ENCODE measurements around the gene AEBP1. TPM values are rescaled to one million over a fixed set of nuclear protein-coding genes. Genes with fewer than 3 reads are reported as not detected.

The AEBP1 gene
- total RNA-seq, 4 donors from 2014 or later: 71.0 to 234 (median 156) TPM

DNA sequence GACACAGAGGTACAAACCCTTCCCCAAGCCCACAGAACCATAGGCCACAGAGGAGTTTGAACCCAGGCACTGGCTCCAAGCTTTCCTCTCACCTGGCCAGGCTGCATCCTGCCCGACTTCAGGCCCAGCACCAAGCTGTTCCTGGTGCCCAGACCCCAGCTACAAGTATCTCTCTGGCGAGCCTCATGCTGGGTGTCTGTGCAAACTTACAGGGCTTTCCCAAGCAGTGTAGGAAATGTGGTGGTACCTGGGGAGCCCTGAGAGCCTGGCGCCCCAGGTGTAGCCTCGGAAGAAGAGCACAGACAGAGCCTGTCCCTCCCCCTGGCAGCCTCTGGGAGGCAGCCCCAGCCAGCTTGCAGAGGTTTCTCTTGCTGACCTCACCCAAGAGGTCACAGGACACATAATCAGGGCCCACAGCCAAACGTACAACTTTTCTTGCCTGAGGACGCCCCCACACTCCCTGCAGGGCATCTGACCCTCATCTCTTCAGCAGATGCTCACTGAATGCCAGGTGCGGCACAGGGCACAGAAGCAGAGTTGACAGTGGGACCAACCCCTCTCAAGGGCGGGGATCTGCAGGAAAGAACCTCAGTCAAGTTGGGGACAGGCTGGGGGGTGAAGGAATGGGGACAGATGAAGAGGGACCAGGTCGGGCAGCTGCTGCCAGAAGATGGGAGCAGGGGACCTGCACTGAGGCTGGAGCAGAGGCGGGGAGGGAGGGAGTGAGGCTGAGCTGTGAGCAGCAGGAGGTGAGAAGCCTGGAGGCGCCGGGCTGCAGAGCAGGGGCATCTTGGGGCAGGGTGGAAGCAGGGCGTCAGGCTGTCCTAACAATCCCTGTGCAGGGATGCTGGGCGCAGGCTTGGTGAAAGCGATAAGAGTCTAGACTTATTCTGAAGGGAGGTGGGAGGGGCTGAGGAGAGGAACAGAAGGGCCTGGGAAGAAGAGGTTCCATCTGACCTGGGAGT, 53.3 kb downstream of the AEBP1 start:
- Histone ChIP-seq H3K36me3 (no peaks in the 10 kb centered on the region), H3K4me1 (no peaks in the 10 kb centered on the region), H3K27me3 (no peaks in the 10 kb centered on the region), H3K27ac (replicated peaks in 1 of 4) (no peak overlapping the region), H3K9me3 (no peaks in the 10 kb centered on the region), H3K4me3 (no peak overlapping the region)
- no peak for DNase-seq (ENCODE audit: extremely low spot score)
- 94% methylated on average over 11 of the region's 15 CpGs for WGBS
- TF ChIP-seq, protein P1, sequence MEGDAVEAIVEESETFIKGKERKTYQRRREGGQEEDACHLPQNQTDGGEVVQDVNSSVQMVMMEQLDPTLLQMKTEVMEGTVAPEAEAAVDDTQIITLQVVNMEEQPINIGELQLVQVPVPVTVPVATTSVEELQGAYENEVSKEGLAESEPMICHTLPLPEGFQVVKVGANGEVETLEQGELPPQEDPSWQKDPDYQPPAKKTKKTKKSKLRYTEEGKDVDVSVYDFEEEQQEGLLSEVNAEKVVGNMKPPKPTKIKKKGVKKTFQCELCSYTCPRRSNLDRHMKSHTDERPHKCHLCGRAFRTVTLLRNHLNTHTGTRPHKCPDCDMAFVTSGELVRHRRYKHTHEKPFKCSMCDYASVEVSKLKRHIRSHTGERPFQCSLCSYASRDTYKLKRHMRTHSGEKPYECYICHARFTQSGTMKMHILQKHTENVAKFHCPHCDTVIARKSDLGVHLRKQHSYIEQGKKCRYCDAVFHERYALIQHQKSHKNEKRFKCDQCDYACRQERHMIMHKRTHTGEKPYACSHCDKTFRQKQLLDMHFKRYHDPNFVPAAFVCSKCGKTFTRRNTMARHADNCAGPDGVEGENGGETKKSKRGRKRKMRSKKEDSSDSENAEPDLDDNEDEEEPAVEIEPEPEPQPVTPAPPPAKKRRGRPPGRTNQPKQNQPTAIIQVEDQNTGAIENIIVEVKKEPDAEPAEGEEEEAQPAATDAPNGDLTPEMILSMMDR (IDR thresholded peaks at IDR 0.05): no peak
- TF ChIP-seq POLR2A (IDR thresholded peaks at IDR 0.05; ENCODE audit: low read depth) (no peak), POLR2AphosphoS5 (IDR thresholded peaks at IDR 0.05) (no peak), EP300 (IDR thresholded peaks at IDR 0.05) (no peak)
- intact Hi-C loops (cut with DNase I): no loop called here

DNA sequence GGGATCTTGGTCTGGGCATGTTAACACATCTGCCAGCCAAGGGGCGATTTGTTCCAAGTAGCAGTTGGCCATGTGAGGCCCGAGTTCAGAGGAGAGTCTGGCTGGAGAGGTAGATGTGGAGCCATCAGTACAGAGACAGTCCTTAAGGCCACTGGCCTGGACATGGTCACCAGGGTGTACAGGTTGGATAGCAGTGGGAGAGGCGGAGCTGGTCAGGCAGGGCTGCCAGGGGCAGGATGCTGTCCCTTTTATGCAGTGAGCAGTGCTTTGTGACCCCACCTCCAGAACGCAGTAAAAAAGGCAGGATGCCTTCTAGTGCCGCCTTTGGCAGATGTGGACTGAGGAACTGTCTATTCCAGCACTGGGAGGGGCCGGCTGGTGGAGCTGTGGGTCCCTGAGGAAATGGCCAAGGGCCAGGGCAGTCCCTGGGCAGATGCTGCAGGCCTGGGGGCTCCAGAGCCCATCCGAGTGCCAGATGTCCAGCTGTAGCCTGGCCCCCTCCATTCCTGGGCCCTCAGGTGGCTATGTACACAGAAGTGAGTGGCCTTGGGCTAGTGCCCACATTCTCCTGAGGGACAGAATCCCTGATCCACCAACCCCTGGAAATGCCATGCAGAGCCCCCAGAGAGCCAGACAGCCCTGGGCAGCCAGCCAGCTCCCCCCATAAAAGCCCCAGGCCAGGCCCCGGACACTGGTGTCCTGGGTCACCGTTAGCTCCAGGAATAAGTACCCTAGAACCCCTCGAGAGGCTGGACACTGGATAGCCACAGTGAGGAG, 54.1 kb downstream of the AEBP1 start:
- DNase-seq (ENCODE audit: extremely low spot score): no peak
- Histone ChIP-seq H3K27ac (replicated peaks in 1 of 4) (no peak overlapping the region), H3K4me1 (no peaks in the 10 kb centered on the region), H3K36me3 (no peaks in the 10 kb centered on the region), H3K27me3 (no peaks in the 10 kb centered on the region), H3K4me3 (no peak overlapping the region), H3K9me3 (no peaks in the 10 kb centered on the region)
- TF ChIP-seq, protein P1 (IDR thresholded peaks at IDR 0.05): no peak
- TF ChIP-seq POLR2AphosphoS5 (IDR thresholded peaks at IDR 0.05) (no peak), EP300 (IDR thresholded peaks at IDR 0.05) (no peak), POLR2A (IDR thresholded peaks at IDR 0.05; ENCODE audit: low read depth) (no peak)
- 74% methylated on average over 5 of the region's 10 CpGs for WGBS
- intact Hi-C loops (cut with DNase I): no loop called here

DNA sequence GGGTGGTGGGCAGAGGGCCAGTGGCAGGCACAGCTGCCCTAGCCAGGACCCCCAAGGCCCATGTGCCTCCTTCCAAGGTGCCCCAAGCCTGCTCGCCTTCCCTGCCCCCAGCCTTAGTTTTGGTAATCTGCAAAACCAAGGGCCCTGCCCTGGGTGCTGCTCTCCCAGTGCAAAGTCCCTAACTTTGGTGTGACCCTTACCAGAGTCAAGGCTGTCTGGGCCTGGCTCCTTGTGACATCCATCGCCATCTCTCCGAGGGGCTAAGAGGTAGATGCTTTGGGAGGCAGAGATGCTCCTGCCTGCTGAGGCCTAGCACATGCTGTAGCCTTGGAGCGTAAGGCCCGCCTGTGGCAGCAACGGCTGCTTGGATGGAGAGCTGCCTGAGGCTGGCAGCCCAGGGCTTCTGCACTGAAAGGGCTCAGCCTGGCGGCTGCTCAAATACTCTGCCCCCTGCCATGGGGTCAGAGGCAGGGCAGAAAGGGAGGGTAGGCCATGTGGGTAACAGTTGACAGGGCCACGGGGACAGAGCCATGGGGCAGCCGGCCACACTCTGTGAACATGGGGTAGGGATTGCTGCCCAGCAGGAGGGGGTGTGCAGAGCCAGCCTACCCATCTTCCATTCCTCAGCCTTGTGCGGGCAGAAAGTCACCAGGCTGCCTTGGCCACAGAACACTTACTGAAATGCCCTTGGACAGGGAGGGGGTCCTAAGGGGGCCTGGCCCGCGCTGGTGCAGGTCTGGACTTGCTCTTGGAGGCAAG, 54.9 kb downstream of the AEBP1 start:
- Histone ChIP-seq H3K27me3 (no peaks in the 10 kb centered on the region), H3K4me3 (no peak overlapping the region), H3K27ac (replicated peaks in 1 of 4) (no peak overlapping the region), H3K9me3 (no peaks in the 10 kb centered on the region), H3K4me1 (no peaks in the 10 kb centered on the region), H3K36me3 (no peaks in the 10 kb centered on the region)
- intact Hi-C loops (cut with DNase I): no loop called here
- 88% methylated on average over 8 of the region's 12 CpGs for WGBS
- TF ChIP-seq POLR2A (IDR thresholded peaks at IDR 0.05; ENCODE audit: low read depth): no peak
- TF ChIP-seq POLR2AphosphoS5 (IDR thresholded peaks at IDR 0.05): no peak
- TF ChIP-seq, protein P1 (IDR thresholded peaks at IDR 0.05): no peak
- no peak for TF ChIP-seq EP300 (IDR thresholded peaks at IDR 0.05)
- DNase-seq (ENCODE audit: extremely low spot score): no peak

DNA sequence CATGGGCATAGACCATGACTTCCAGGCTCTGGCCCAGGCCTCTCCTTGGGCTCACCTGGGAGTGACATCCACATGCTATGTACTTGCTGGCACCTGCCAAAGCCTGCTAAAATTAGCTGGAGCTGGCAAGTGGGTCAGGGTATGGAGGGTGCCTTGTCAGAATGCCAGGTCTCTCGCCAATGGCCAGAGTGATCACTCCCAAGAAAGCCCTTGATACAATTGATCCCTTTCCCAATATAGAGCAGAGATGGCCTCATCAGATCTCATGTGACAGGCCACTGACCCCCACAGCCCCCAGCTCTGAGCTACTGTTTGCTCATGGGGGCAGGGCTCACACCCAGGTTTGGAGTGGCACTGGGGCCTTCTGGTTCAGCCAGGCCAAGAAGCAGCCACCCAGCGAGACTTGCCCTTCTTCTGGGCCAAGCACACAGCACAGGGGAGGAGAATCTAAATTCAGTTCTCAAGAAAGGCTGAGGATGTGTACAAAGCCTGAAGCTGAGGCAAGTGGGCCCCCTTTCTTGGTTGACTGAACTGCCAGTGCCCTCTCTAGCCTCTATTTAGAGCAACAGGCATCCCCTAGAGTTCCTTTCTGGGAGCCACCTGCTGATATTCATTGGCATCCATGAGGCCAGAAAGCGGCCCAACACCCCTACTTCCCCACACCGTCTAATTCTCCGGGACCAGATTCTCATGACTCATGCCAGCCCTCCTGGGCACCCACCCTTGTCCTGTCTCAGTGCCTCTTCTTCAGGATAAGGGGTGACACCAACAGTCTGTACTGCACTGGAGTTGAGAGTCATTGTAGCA, 55.9 kb downstream of the AEBP1 start:
- H3K4me3 ChIP-seq: no peak overlapping the region
- H3K4me1 ChIP-seq: no peaks in the 10 kb centered on the region
- H3K9me3 ChIP-seq: no peaks in the 10 kb centered on the region
- no peaks in the 10 kb centered on the region for H3K36me3 ChIP-seq
- TF ChIP-seq EP300 (IDR thresholded peaks at IDR 0.05) (no peak), POLR2A (IDR thresholded peaks at IDR 0.05; ENCODE audit: low read depth) (no peak), POLR2AphosphoS5 (IDR thresholded peaks at IDR 0.05) (no peak)
- TF ChIP-seq, protein P1 (IDR thresholded peaks at IDR 0.05): no peak
- WGBS: 93% methylated on average over 3 of the region's 5 CpGs
- intact Hi-C loops (cut with DNase I): no loop called here
- DNase-seq (ENCODE audit: extremely low spot score): no peak
- no peaks in the 10 kb centered on the region for H3K27me3 ChIP-seq
- no peak overlapping the region for H3K27ac ChIP-seq (replicated peaks in 1 of 4)

Measured in esophagus muscularis mucosa (tissue), 4 donors.